SK-N-MC (cell line): ENCODE data around the gene ZNF335.
A peak's percentile ranks its signal among the peaks of the same experiment; 100 is the strongest.

Experiments
- DNase-seq: peaks from one replicate; pipeline ENCODE4 v3.0.0-alpha.2; 2011; ENCODE audit warnings: low read depth, low spot score
- H3K27ac ChIP-seq: fragments of 200-600 bp; sonication (generic); 2 replicates; pipeline ENCODE4 v1.5.1; 2016; ENCODE audit warnings: mixed run types
- H3K36me3 ChIP-seq: fragments of 200-600 bp; sonication (generic); 2 replicates; pipeline ENCODE4 v1.6.1; 2017; ENCODE audit warnings: antibody characterized with exemption, low read length, mixed read lengths; ENCODE audit not compliant: insufficient read depth
- H3K4me3 ChIP-seq: fragments of 200-600 bp; sonication (generic); 2 replicates; pipeline ENCODE4 v1.5.1; 2016
- H3K9ac ChIP-seq: fragments of 200-600 bp; sonication (generic); 2 replicates; pipeline ENCODE4 v1.8.0; 2017; ENCODE audit warnings: mixed run types, mixed read lengths; ENCODE audit not compliant: insufficient read length
- H3K9me3 ChIP-seq: fragments of 200-600 bp; sonication (generic); 2 replicates; pipeline ENCODE4 v1.6.1; 2017; ENCODE audit warnings: low read depth, mild to moderate bottlenecking, antibody characterized with exemption, low read length, moderate library complexity, mixed read lengths
- EZH2 ChIP-seq: fragments of 200-600 bp; sonication (generic); IDR thresholded peaks from one replicate; pipeline ENCODE4 v1.6.1; 2017; ENCODE audit warnings: antibody characterized with exemption
- FOXP2 ChIP-seq: optimal IDR thresholded peaks from 2 replicates; pipeline ENCODE3; 2011; ENCODE audit warnings: mild to moderate bottlenecking, moderate library complexity; ENCODE audit not compliant: insufficient read depth; ENCODE audit errors: extremely low read length, control extremely low read depth
- POLR2AphosphoS5 ChIP-seq: IDR thresholded peaks from 2 replicates; pipeline ENCODE4 v1.6.1; 2012; ENCODE audit warnings: mild to moderate bottlenecking, low read depth, low read length, borderline replicate concordance

ZNF335 gene

GRCh38 chr20:45949542-45950329 is 22.3 kb downstream of the ZNF335 start:
- Histone ChIP-seq H3K9me3 (no peaks in the 10 kb centered on the region), H3K36me3 (peaks cover 78% of the 10 kb centered on the region), H3K4me3 (no peak overlapping the region), H3K9ac (no peak overlapping the region), H3K27ac (no peak overlapping the region)
- no peak for DNase-seq
- TF ChIP-seq POLR2AphosphoS5 (no peak), EZH2 (no peak), FOXP2 (no peak)

DNA sequence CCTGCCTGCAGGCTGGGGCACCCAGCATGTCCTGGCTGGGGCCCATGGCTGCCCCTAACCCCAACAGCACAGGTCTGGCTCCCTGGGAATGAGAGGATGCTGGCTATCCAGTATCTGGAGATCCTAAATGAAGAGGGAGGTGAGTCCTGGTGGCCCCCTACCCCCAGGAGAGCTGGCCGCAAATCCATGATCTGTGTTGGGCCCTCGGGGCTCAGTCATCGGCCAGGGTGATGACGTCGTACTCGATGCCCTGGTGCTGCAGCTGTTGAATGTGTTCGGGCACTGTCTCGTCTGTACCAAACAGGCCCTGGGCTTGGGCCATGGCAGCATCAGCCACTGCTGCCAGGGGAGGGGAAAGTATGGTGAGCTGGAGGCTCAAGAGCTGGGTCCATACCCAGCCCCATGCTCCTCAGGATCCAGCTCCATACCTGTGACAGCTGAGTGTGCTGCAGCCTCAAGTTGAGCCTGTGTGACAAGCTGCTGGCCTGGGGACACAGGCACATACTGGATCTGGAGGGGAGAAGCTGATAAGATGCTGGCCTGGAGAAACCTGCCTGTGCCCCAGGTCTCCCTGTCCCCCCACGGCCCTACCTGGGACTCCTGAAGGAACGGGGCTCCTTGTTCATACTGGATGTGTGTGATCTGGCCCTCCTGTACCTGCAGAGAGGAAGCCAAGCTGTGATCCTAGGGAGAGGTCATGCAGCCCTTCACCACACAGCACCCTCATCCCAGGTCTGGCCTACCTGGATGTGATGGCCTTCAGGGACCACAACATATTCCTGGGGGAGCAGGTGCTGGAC is 23.1 kb downstream of the ZNF335 start:
- Histone ChIP-seq H3K4me3 (no peak overlapping the region), H3K27ac (no peak overlapping the region), H3K9ac (no peak overlapping the region), H3K9me3 (no peaks in the 10 kb centered on the region), H3K36me3 (peaks cover 86% of the 10 kb centered on the region)
- no peak for DNase-seq
- no peak for TF ChIP-seq EZH2
- TF ChIP-seq POLR2AphosphoS5 = peak; percentile 10; the same call in 1 of the 2 replicates

DNA sequence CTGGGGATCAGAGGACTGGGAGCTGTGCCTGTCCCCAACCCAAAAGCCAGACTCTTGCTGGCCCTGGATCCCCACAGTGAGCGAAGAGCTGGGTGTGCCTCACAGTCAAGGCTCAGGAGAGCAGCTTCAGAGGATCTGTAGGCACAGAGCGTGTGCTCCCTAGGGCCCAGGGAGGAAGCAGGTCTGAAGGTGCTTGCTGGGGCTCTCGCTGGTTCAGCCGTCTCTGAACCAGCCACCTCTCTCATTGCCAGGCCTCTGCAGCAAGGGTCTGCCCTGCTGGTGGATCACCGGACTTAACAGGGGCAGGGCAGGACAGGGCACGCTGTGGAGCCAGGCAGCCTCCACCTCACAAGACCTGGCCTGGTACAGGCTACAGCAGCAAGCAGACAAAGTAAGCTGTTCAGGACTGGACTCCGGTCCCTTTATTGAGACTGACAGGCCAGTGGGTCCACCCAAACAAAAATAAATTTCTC is 23.7 kb downstream of the ZNF335 start:
- no peak for DNase-seq
- Histone ChIP-seq H3K4me3 (no peak overlapping the region), H3K36me3 (peaks cover 88% of the 10 kb centered on the region), H3K9me3 (no peaks in the 10 kb centered on the region), H3K27ac (no peak overlapping the region), H3K9ac (no peak overlapping the region)
- TF ChIP-seq POLR2AphosphoS5 (peak; percentile 41; the same call in 1 of the 2 replicates), FOXP2 (no peak)

- Histone ChIP-seq H3K27ac (no peak overlapping the region), H3K9me3 (no peaks in the 10 kb centered on the region), H3K36me3 (peaks cover 84% of the 10 kb centered on the region), H3K4me3 (no peak overlapping the region), H3K9ac (no peak overlapping the region)
- no peak for DNase-seq
- no peak; the same call in 1 of the 2 replicates for TF ChIP-seq POLR2AphosphoS5
- TF ChIP-seq EZH2 = no peak
- no peak for TF ChIP-seq FOXP2
These were observed 24.7 kb downstream of the ZNF335 start for GRCh38 chr20:45947110-45947866.

DNA sequence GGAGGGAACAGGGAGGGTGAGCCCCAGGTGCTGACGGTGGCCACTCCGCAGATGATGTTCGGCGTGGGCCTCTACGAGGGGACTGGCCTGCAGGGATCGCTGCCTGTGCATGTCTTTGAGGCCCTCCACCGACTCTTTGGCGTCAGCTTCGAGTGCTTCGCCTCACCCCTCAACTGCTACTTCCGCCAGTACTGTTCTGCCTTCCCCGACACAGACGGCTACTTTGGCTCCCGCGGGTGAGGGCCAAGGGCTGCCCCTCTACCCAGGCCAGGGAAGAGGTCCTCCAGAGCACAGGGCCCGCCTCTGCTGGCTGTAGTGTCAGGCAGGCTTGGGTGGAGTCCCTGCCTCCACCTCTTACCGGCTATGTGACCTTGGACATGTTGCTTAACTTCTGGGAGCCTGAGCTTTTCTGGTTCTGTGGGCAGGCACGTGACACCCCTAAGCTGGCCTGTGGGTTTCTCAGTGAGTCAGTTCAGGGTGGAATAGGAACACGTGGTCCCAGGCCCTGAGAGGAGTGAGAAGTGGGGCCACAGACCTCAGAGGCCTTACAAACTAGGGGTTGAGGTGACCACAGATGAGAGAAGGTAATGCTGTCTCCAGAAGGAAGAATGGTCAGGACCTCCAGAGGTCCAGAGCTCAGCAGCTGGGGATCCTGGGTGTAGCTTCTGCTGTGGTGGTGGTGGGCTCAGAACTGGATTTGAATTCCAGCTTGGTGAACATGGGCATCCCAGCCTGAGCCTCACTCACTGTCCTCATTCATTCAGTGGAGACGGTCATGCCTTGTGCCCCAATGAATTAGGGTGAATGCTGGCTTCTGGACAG is 25.6 kb downstream of the ZNF335 start:
- Histone ChIP-seq H3K36me3 (peaks cover 75% of the 10 kb centered on the region), H3K4me3 (no peak overlapping the region), H3K9me3 (no peaks in the 10 kb centered on the region), H3K27ac (no peak overlapping the region), H3K9ac (no peak overlapping the region)
- DNase-seq = no peak
- TF ChIP-seq EZH2 (no peak), FOXP2 (no peak), POLR2AphosphoS5 (no peak)

GRCh38 chr20:45945678-45946148 is 26.3 kb downstream of the ZNF335 start:
- Histone ChIP-seq H3K27ac (no peak overlapping the region), H3K36me3 (peaks cover 76% of the 10 kb centered on the region), H3K4me3 (no peak overlapping the region), H3K9me3 (no peaks in the 10 kb centered on the region), H3K9ac (no peak overlapping the region)
- DNase-seq = no peak
- TF ChIP-seq EZH2 (no peak), POLR2AphosphoS5 (no peak), FOXP2 (no peak)

GRCh38 chr20:45944965-45945677 is 26.9 kb downstream of the ZNF335 start:
- DNase-seq = no peak
- Histone ChIP-seq H3K27ac (no peak overlapping the region), H3K9me3 (no peaks in the 10 kb centered on the region), H3K9ac (no peak overlapping the region), H3K4me3 (no peak overlapping the region), H3K36me3 (peaks cover 81% of the 10 kb centered on the region)
- TF ChIP-seq FOXP2 (no peak), EZH2 (no peak), POLR2AphosphoS5 (no peak)
